ENCODE results near the gene UBR1.
"Not testable (repeated sequence)": the region's sequence is repeated elsewhere in the genome, so short reads cannot be mapped to it uniquely, and the experiment has no call there.

The UBR1 gene

DNA sequence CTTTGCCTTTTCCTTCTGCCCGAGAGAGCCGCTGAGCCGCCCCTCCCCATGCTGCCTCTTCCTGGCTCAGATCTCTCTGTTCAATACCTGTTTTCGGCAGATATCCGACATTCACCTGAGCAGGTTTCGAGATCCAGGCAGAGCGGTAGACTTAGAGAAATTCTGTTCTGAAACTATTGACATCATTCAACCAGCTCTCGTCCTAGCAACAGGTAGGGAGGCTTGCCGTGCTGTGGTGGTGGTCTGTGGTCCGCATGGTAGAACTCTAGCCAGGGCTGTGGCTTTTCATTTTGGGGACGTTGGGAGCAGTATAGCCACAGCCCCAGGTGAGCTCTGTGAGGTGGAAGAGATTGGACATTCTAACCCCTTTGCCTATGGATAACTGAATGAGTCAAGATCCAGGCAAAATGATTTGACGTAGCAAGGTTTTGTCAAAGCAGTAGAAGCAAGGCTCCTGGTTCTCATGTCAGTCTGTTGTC lies 28.4 kb upstream of the UBR1 start:
- no peak for DNase-seq (ENCODE audit: low read depth, low spot score)
- no peaks in the 10 kb centered on the region for H3K9me3 ChIP-seq (ENCODE audit: low read depth, low read length)
- no peak overlapping the region for H3K27ac ChIP-seq
- H3K9ac ChIP-seq (ENCODE audit: insufficient read length) = no peak overlapping the region
- H3K36me3 ChIP-seq (ENCODE audit: insufficient read depth, low read length) = no peaks in the 10 kb centered on the region
- no peak overlapping the region for H3K4me3 ChIP-seq
- TF ChIP-seq FOXP2 (optimal IDR thresholded peaks at IDR 0.05; ENCODE audit: control extremely low read depth, extremely low read length, insufficient read depth) (no peak), POLR2AphosphoS5 (IDR thresholded peaks at IDR 0.05; ENCODE audit: borderline replicate concordance, low read depth, low read length) (no peak), EZH2 (IDR thresholded peaks at IDR 0.05) (no peak)

- Histone ChIP-seq H3K27ac (no peak within 1 kb of the TSS), H3K36me3 (ENCODE audit: insufficient read depth, low read length) (no peaks in the 10 kb centered on the region), H3K9me3 (ENCODE audit: low read depth, low read length) (no peaks in the 10 kb centered on the region), H3K9ac (ENCODE audit: insufficient read length) (no peak within 1 kb of the TSS), H3K4me3 (no peak within 1 kb of the TSS)
- no peak for TF ChIP-seq FOXP2 (optimal IDR thresholded peaks at IDR 0.05; ENCODE audit: control extremely low read depth, extremely low read length, insufficient read depth)
- no peak for TF ChIP-seq POLR2AphosphoS5 (IDR thresholded peaks at IDR 0.05; ENCODE audit: borderline replicate concordance, low read depth, low read length)
- TF ChIP-seq EZH2 (IDR thresholded peaks at IDR 0.05) = no peak
- no peak for DNase-seq (ENCODE audit: low read depth, low spot score)
Observed at GRCh38 chr15:43133430-43134156, 27.8 kb upstream of the UBR1 start, which contains the start of gene TMEM62. TMEM62 (plus strand) TSS chr15:43133586; CDS start chr15:43133803, 217 bp downstream.

- Histone ChIP-seq H3K4me3 (no peak overlapping the region), H3K36me3 (ENCODE audit: insufficient read depth, low read length) (no peaks in the 10 kb centered on the region), H3K27ac (no peak overlapping the region), H3K9ac (ENCODE audit: insufficient read length) (no peak overlapping the region), H3K9me3 (ENCODE audit: low read depth, low read length) (no peaks in the 10 kb centered on the region)
- DNase-seq (ENCODE audit: low read depth, low spot score) = no peak
- TF ChIP-seq FOXP2 (optimal IDR thresholded peaks at IDR 0.05; ENCODE audit: control extremely low read depth, extremely low read length, insufficient read depth) (no peak), EZH2 (IDR thresholded peaks at IDR 0.05) (no peak), POLR2AphosphoS5 (IDR thresholded peaks at IDR 0.05; ENCODE audit: borderline replicate concordance, low read depth, low read length) (no peak)
Observed at GRCh38 chr15:43132830-43133429, 27.1 kb upstream of the UBR1 start.

GRCh38 chr15:43128980-43129335 lies 23.1 kb upstream of the UBR1 start:
- no peaks in the 10 kb centered on the region for H3K9me3 ChIP-seq (ENCODE audit: low read depth, low read length)
- no peak overlapping the region for H3K27ac ChIP-seq
- no peak for TF ChIP-seq POLR2AphosphoS5 (IDR thresholded peaks at IDR 0.05; ENCODE audit: borderline replicate concordance, low read depth, low read length)
- no peak overlapping the region for H3K9ac ChIP-seq (ENCODE audit: insufficient read length)
- H3K36me3 ChIP-seq (ENCODE audit: insufficient read depth, low read length) = no peaks in the 10 kb centered on the region
- no peak overlapping the region for H3K4me3 ChIP-seq
- no peak for DNase-seq (ENCODE audit: low read depth, low spot score)

GRCh38 chr15:43128174-43128979 lies 22.5 kb upstream of the UBR1 start:
- H3K27ac ChIP-seq; H3K36me3 ChIP-seq (ENCODE audit: insufficient read depth, low read length); DNase-seq (ENCODE audit: low read depth, low spot score); H3K9me3 ChIP-seq (ENCODE audit: low read depth, low read length); H3K9ac ChIP-seq (ENCODE audit: insufficient read length): not testable (repeated sequence)
- peak overlapping the region; percentile 48 for H3K4me3 ChIP-seq

- no peak overlapping the region for H3K9ac ChIP-seq (ENCODE audit: insufficient read length)
- H3K27ac ChIP-seq = no peak overlapping the region
- peak; percentile 50 for DNase-seq (ENCODE audit: low read depth, low spot score)
- no peaks in the 10 kb centered on the region for H3K9me3 ChIP-seq (ENCODE audit: low read depth, low read length)
- TF ChIP-seq FOXP2 (optimal IDR thresholded peaks at IDR 0.05; ENCODE audit: control extremely low read depth, extremely low read length, insufficient read depth) (no peak), POLR2AphosphoS5 (IDR thresholded peaks at IDR 0.05; ENCODE audit: borderline replicate concordance, low read depth, low read length) (no peak), EZH2 (IDR thresholded peaks at IDR 0.05) (no peak)
- H3K36me3 ChIP-seq (ENCODE audit: insufficient read depth, low read length) = no peaks in the 10 kb centered on the region
- H3K4me3 ChIP-seq = peak overlapping the region; percentile 48
Observed at GRCh38 chr15:43127752-43128151, 21.9 kb upstream of the UBR1 start.

DNA sequence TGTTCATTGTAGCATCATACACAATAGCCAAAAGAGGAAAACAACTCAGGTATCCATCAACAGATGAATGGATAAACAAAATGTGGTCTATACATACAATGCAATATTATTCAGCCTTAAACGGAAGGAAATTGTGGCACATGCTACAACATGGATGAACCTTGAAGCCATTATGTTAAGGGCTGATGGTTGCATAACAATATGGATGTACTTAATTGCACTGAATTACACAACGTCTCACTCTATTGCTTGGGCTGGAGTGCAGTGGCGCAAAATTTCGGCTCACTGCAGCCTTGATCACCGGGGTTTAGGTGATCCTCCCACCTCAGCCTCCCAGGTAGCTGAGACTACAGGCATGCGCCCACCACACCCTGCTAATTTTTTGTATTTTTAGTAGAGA lies 20.5 kb upstream of the UBR1 start:
- Histone ChIP-seq H3K4me3 (no peak overlapping the region), H3K9ac (ENCODE audit: insufficient read length) (no peak overlapping the region), H3K9me3 (ENCODE audit: low read depth, low read length) (no peaks in the 10 kb centered on the region), H3K36me3 (ENCODE audit: insufficient read depth, low read length) (no peaks in the 10 kb centered on the region), H3K27ac (no peak overlapping the region)
- TF ChIP-seq POLR2AphosphoS5 (IDR thresholded peaks at IDR 0.05; ENCODE audit: borderline replicate concordance, low read depth, low read length) = no peak
- TF ChIP-seq EZH2 (IDR thresholded peaks at IDR 0.05) = no peak
- TF ChIP-seq FOXP2 (optimal IDR thresholded peaks at IDR 0.05; ENCODE audit: control extremely low read depth, extremely low read length, insufficient read depth) = no peak
- no peak for DNase-seq (ENCODE audit: low read depth, low spot score)

DNA sequence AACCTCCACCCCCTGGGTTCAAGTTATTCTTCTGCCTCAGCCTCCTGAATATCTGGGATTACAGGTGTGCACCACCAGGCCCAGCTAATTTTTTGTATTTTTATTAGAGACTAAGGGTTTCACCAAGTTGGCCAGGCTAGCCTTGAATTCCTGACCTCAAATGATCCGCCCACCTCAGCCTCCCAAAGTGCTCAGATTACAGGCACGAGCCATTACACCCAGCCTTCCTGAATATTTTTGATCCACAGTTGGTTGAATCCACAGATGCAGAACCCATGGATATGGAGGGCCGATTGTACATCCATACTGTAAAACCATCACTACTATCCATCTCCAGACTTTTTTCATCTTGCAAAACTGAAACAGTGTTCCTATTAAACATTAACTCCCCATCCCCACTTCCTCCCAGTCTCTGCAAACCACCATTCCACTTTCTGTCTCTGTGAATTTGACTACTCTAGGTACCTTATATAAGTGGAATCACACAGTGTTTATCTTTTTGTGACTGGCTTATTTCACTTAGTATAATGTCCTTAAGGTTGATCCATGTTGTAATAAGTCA lies 19.3 kb upstream of the UBR1 start:
- TF ChIP-seq FOXP2 (optimal IDR thresholded peaks at IDR 0.05; ENCODE audit: control extremely low read depth, extremely low read length, insufficient read depth) (no peak), EZH2 (IDR thresholded peaks at IDR 0.05) (no peak), POLR2AphosphoS5 (IDR thresholded peaks at IDR 0.05; ENCODE audit: borderline replicate concordance, low read depth, low read length) (no peak)
- Histone ChIP-seq H3K4me3 (no peak overlapping the region), H3K9me3 (ENCODE audit: low read depth, low read length) (no peaks in the 10 kb centered on the region), H3K36me3 (ENCODE audit: insufficient read depth, low read length) (no peaks in the 10 kb centered on the region), H3K9ac (ENCODE audit: insufficient read length) (no peak overlapping the region), H3K27ac (no peak overlapping the region)
- no peak for DNase-seq (ENCODE audit: low read depth, low spot score)
